WTC11 (cell line): ENCODE measurements around the gene CHL1.

Source experiments
- IRF2 ChIP-seq: sonication (generic); formaldehyde crosslinking; IDR thresholded peaks from 2 replicates; pipeline ENCODE4 v1.8.0; 2022; ENCODE audit warnings: low read depth, missing genetic modification reagents, borderline replicate concordance
- JUN ChIP-seq: sonication (generic); formaldehyde crosslinking; IDR thresholded peaks from 2 replicates; pipeline ENCODE4 v1.8.0; 2023; ENCODE audit warnings: mild to moderate bottlenecking, missing genetic modification reagents
- NFYB ChIP-seq: sonication (generic); formaldehyde crosslinking; conservative IDR thresholded peaks from 2 replicates; pipeline ENCODE4 v1.8.0; 2022; ENCODE audit warnings: low read depth, missing genetic modification reagents

DNA sequence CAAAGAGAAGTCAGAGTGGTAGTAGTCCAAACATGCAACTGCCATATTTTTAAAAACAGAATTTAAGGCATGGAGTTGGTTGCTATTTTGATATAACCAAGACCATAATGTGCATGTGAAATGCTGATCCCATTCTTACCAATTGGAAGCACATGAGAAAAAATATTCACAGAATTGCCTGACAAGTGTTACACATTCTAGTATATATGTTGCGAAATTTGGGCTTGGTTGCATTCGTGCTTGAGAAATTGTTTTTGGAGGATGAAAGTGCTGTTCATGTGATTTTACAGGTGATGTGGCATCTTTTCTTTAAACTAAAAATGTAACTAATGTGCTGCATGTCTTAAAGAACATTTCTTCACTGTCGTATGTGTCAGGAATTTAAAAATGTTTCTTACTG lies 199.7 kb downstream of the CHL1 start:
- TF ChIP-seq JUN (CRISPR knock-in tag) = no peak
- TF ChIP-seq IRF2 (CRISPR knock-in tag) = no peak
- no peak for TF ChIP-seq NFYB (CRISPR knock-in tag)
